HG03575 (cell line): Measurements from ENCODE around the gene DOP1B.
"Not testable (repeated sequence)": the region's sequence is repeated elsewhere in the genome, so short reads cannot be mapped to it uniquely, and the experiment has no call there.

Experiments
- ATAC-seq: cut with Tn5 transposase; IDR thresholded peaks from one replicate; pipeline ENCODE4 v1.9.1; 2021; ENCODE audit not compliant: unreplicated experiment, insufficient number of reproducible peaks, low FRiP score; ENCODE audit errors: extremely low read depth

The DOP1B gene, protein sequence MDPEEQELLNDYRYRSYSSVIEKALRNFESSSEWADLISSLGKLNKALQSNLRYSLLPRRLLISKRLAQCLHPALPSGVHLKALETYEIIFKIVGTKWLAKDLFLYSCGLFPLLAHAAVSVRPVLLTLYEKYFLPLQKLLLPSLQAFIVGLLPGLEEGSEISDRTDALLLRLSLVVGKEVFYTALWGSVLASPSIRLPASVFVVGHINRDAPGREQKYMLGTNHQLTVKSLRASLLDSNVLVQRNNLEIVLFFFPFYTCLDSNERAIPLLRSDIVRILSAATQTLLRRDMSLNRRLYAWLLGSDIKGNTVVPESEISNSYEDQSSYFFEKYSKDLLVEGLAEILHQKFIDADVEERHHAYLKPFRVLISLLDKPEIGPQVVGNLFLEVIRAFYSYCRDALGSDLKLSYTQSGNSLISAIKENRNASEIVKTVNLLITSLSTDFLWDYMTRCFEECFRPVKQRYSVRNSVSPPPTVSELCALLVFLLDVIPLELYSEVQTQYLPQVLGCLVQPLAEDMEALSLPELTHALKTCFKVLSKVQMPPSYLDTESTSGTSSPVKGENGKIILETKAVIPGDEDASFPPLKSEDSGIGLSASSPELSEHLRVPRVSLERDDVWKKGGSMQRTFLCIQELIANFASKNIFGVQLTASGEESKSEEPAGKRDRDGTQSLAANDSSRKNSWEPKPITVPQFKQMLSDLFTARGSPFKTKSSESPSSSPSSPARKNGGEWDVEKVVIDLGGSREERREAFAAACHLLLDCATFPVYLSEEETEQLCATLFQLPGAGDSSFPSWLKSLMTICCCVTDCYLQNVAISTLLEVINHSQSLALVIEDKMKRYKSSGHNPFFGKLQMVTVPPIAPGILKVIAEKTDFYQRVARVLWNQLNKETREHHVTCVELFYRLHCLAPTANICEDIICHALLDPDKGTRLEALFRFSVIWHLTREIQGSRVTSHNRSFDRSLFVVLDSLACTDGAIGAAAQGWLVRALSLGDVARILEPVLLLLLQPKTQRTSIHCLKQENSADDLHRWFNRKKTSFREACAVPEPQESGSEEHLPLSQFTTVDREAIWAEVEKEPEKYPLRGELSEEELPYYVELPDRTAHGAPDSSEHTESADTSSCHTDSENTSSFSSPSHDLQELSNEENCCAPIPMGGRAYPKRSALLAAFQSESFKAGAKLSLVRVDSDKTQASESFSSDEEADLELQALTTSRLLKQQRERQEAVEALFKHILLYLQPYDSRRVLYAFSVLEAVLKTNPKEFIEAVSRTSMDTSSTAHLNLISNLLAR (N-terminal part only)

DNA sequence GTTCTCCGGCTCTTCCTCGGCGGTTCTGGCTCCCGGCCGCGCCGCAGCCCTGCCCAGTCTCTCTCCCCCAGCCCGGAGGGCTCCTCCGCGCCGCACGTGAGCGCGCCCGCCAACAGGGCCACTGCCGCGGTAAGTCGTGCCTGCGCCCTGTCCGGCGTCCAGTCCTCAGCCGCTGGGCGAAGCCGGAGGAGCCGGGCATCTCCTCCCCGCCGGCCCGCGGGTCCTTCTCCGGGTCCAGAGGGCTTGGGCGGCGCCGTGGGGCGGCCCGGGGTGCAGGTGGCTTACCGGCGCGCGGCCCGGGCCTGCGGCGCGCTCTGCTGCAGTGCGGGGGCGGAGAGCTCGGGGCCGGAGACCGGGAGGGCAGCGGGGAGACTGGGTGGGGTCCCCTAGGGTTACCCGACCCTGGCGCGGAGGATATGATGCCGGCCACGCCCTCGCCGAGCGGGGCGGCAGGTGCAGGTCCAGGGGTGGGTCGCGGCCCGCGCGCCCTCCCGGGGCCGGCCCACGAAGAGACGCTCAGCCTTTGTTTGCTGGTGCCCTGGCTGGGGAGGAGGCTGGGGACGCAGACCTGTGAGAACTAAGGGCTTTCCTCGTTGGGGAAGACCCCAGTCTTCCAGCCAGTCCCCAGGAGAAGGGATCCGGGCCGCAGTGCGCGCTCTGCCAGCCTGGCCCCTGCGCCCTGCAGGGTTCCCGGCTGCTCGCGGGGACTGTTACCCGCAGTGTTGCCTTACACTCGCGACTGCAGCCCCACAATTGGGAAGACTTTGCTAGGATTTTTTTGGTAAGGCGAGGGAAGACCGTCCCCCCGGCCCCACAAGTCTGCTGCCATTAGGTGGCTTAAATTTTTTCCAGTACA is at the start of gene DOP1B:
TSS of gene DOP1B (plus strand) at position 10 of the 856 bp plus-strand sequence. CDS start 7,910 bp downstream, outside the sequence.
- no peak for ATAC-seq

- ATAC-seq: no peak
Measured at GRCh38 chr21:36109868-36110267, 46.8 kb upstream of the DOP1B start.

DNA sequence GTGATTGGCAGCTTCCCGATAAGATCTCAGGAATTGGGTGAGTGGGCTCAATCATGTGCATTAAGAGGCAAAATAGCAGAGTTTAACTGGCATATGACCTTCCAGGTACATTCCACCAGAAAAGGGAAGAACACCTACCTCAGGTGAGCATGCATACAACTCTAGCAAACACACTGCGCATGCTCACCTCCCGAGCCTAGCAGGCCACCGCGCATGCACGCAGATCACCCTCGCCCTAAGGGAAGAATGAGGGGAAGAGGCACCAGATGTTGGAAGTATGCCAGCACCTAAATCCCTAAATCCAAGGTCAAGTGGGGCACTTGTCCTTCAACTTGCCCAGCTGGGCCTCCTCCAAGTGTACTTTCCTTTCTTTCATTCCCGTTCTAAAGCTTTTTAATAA is 45.4 kb upstream of the DOP1B start:
- ATAC-seq: no peak

GRCh38 chr21:36113647-36114428 is 42.8 kb upstream of the DOP1B start:
- no peak for ATAC-seq

- ATAC-seq: no peak
Measured at GRCh38 chr21:36115138-36115730, 41.4 kb upstream of the DOP1B start.

DNA sequence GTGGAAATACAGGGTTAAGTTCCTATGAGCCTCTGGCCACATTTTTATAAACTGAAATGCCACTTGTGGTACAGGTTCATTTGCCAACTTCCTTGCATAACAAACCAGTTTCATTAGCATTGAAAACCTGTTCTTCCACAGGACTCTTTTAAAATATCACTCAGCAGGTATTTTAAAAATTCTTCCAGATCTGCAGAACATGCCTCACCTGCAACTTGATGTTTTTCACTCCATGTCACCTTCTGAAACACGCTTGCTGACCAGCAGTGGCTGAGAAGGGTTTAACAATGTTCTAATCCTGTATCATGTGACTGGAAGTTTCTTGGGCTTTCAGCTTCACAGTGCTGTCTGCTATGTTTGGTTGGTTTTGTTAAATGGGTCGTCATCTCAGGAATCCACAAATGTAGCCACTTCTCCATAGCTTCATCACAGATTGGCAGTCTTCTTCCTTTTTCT is 39.3 kb upstream of the DOP1B start:
- ATAC-seq: no peak

- ATAC-seq: no peak
Measured at GRCh38 chr21:36120304-36120888, 36.2 kb upstream of the DOP1B start.

DNA sequence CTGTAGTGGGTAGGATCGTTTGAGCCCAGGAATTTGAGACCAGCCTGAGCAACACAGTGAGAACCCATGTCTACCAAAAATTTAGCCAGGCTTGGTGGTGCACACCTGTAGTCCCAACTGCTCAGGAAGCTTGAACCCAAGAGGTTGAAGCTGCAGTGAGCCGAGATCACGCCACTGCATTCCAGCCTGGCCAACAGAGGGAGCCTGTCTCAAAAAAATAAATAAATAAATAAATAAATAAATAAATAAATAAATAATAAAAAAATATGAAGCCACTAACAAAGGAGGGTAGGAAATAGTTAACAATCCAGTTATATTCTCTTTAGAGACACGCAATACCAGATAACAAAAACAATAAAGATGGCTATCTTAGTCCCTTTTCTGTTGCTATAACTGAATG is 33.6 kb upstream of the DOP1B start:
- no peak for ATAC-seq

DNA sequence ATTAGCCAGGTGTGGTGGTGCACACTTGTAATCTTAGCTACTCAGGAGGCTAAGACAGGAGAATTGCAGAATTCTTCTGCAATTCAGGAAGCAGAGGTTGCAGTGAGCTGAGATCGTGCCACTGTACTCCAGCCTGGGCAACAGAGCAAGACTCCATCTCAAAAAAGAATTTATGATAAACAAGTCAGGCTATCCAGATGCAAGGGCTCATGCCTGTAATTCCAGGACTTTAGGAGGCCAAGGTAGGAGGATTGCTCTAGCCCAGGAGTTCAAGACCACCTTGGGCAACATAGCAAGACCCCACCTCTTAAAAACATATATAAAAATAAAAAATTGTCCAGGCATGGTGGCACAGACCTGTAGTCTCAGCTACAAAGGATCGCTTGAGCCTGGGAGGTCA is 32.2 kb upstream of the DOP1B start:
- ATAC-seq: no peak

DNA sequence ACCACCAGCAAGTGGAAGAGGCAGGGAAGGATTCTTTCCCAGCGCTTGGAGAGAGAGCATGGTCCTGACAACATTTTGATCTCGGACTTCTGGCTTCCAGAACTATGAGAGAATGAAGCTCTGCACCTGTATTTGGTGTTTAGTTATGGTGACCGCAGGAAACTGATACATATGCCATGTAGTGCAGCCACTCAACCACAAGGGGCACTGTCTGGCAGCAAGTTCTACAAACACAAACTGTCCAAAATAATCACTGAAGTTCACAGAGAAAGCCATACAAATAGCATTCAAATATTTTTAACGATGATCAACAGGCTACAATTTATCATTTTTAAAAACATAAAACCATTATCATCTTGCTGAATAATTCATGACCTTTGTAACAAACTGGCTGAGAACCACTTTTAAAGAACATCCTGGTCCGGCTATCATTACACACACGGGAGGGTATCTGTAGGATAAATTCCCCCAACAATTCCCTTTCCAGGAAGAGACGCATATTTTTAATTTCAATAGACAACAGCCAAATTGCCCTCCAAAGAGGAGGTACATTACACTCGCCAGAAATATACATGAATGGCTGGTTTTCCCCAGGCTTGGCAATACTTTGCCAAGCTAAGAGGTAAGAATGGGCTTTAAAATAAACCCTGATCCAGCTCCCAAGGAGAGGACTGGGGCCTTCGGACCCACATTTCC is 31.0 kb upstream of the DOP1B start:
- no peak for ATAC-seq

DNA sequence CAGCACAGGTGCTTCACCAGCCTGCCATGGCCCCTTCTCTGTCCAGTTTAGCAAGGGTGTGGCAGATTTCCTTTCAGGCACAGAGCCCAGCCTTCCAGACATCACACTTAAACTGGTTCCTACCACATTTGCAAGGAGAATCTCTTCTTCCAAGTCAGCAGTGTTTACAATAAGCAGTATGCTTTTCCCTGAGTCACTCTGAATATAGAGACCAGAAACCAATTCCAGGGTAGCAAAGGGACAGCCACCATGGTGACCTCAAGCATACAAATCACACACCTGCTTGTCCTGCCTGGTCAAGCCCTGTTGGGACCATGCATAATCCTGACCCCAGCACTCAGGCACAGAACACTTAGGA is 30.4 kb upstream of the DOP1B start:
- ATAC-seq: no peak

- no peak for ATAC-seq
Measured at GRCh38 chr21:36126621-36127110, 30.0 kb upstream of the DOP1B start.

GRCh38 chr21:36127250-36127904 is 29.2 kb upstream of the DOP1B start:
- no peak for ATAC-seq

- ATAC-seq: no peak
Measured at GRCh38 chr21:36127977-36128376, 28.6 kb upstream of the DOP1B start.

GRCh38 chr21:36129219-36129618 is 27.4 kb upstream of the DOP1B start:
- no peak for ATAC-seq

DNA sequence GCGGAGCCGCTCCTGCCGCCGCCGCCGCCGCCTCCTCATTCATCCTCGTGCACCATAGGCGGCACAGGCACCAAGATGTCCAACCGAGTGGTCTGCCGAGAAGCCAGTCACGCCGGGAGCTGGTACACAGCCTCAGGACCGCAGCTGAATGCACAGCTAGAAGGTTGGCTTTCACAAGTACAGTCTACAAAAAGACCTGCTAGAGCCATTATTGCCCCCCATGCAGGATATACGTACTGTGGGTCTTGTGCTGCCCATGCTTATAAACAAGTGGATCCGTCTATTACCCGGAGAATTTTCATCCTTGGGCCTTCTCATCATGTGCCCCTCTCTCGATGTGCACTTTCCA is 26.2 kb upstream of the DOP1B start:
- not testable (repeated sequence) for ATAC-seq
